Bronchial smooth muscle cell (primary cell): Measurements from ENCODE around the gene IL1RL1. TPM values are rescaled to one million over a fixed set of nuclear protein-coding genes. Genes with fewer than 3 reads are reported as not detected.

ENCODE experiments used
- total RNA-seq: library from RNA; depleted of rRNA; stranded (reverse); fragments of >200 nt; gene quantifications from 2 replicates; pipeline ENCODE4 v1.2.1, GENCODE V29; 2014

Gene IL1RL1
- 0.17 and 0.32 TPM in 2 replicates for total RNA-seq

GRCh38 chr2:102310964-102311640 is at the start of gene IL1RL1:
IL1RL1 (plus strand) TSS chr2:102311563; CDS start chr2:102338265, 26,702 bp downstream.

DNA sequence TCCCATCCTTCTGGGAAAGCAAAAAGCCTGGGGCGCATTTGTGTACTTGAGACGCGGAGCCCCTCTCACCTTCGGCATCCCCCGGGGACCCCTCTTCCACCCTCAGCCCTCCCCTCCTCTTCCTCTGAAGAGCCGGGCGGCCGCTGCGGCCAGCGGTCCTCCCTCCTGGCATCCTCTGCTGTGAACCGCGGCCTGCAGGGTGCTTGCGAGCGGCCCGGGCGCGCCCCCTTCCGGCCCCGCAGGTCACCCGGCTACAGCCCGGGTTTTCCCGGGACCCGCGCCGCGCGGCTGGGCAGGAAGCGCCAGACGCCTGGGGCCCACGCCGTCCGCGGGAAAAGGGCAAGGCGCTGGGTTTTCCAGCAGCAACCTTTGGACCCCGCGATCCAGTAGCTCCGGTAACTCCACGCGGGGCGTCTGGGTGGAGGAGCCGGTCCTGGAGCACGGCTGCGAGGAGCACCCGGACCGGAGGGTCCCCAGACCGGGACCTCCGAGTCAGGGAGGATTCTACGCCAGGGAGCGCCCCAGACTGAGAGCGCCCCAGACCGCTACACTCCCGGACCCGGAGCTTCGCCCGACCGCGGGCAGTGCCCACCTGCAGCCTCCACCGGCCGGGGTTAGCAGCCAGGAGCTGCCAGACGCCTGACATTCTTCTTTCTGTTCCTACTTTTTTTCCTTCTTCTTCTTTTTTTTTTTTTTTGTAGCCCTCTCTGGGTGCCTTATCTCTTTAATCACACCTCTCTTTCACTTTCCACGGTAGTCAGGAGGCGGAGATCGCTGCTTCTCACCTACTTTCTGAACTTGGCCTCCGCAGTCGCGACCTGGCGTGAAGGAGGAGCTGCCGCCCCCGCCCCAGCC is 44.4 kb downstream of the IL1RL1 start, which contains the start of gene IL18R1:
TSS of gene IL18R1 (plus strand) at position 271 of the 855 bp plus-strand sequence. CDS start 6,865 bp downstream, outside the sequence.

Other genes with a start within 250 kb of the IL1RL1 start
- 59.3 and 108 TPM in 2 replicates for gene IL1R1, start 168.8 kb upstream of the IL1RL1 start, total RNA-seq
- 1.9 and 2.2 TPM in 2 replicates for gene IL1RL2, start 124.5 kb upstream of the IL1RL1 start, total RNA-seq
- 1.0 and 1.3 TPM in 2 replicates for gene IL18R1, start 44.2 kb downstream of the IL1RL1 start, total RNA-seq
- not detected in 2 replicates for gene IL18RAP, start 111.6 kb downstream of the IL1RL1 start, total RNA-seq
- not detected in 2 replicates for gene SLC9A4, start 161.7 kb downstream of the IL1RL1 start, total RNA-seq